SU-DHL-6 (cell line): ENCODE measurements around the gene AIFM2.

ENCODE experiments used
- H2AFZ ChIP-seq: fragments of 200-600 bp; sonication (generic); 2 replicates; pipeline ENCODE4 v1.6.1; 2014; ENCODE audit warnings: low read depth, mild to moderate bottlenecking, moderate library complexity, mixed read lengths, antibody characterized with exemption, low read length; ENCODE audit not compliant: severe bottlenecking
- H3F3A ChIP-seq: fragments of 200-600 bp; shearing (Covaris generic); 2 replicates; pipeline ENCODE4 v1.6.0; 2016; ENCODE audit warnings: antibody characterized with exemption, mild to moderate bottlenecking; ENCODE audit not compliant: insufficient read depth
- H3K27ac ChIP-seq: fragments of 200-600 bp; sonication (generic); 2 replicates; pipeline ENCODE4 v1.5.1; 2016; ENCODE audit warnings: low read depth, mild to moderate bottlenecking, low read length, moderate library complexity, mixed read lengths
- H3K27me3 ChIP-seq: fragments of 200-600 bp; sonication (generic), shearing (Covaris generic); 2 replicates; pipeline ENCODE4 v1.6.0; 2014; ENCODE audit warnings: mild to moderate bottlenecking, low read length
- H3K36me3 ChIP-seq: fragments of 200-600 bp; sonication (generic); 2 replicates; pipeline ENCODE4 v1.6.1; 2014; ENCODE audit warnings: mild to moderate bottlenecking, low read length, mixed read lengths
- H3K4me2 ChIP-seq: fragments of 300-600, 200-600 bp; shearing (Covaris generic), sonication (generic); 2 replicates; pipeline ENCODE4 v1.6.0; 2014; ENCODE audit warnings: low read length, low read depth, mild to moderate bottlenecking; ENCODE audit not compliant: poor library complexity, severe bottlenecking
- H3K4me3 ChIP-seq: fragments of 200-600 bp; sonication (generic); 2 replicates; pipeline ENCODE4 v1.5.1; 2014; ENCODE audit warnings: antibody characterized with exemption, low read length, mild to moderate bottlenecking, mixed read lengths; ENCODE audit not compliant: insufficient read depth, poor library complexity, severe bottlenecking
- H3K79me2 ChIP-seq: fragments of 200-600 bp; sonication (generic); 2 replicates; pipeline ENCODE4 v1.6.1; 2014; ENCODE audit warnings: mild to moderate bottlenecking, low read length, moderate library complexity; ENCODE audit not compliant: insufficient read depth
- H3K9ac ChIP-seq: fragments of 200-600 bp; sonication (generic); 2 replicates; pipeline ENCODE4 v1.7.0; 2014; ENCODE audit warnings: mild to moderate bottlenecking, low read length
- H3K9me2 ChIP-seq: fragments of 200-600 bp; sonication (generic); replicated peaks from 2 replicates; pipeline ENCODE4 v1.6.1; 2014; ENCODE audit warnings: low read length; ENCODE audit not compliant: insufficient read depth
- H3K9me3 ChIP-seq: fragments of 200-600 bp; sonication (generic); 2 replicates; pipeline ENCODE4 v1.6.1; 2014; ENCODE audit warnings: low read length, mixed read lengths; ENCODE audit not compliant: insufficient read depth
- H4K20me1 ChIP-seq: fragments of 200-600 bp; sonication (generic); 2 replicates; pipeline ENCODE4 v1.6.1; 2014; ENCODE audit warnings: low read depth, mild to moderate bottlenecking, antibody characterized with exemption, low read length, moderate library complexity, mixed read lengths
- CTCF ChIP-seq: fragments of 200-600 bp; sonication (generic); IDR thresholded peaks from one replicate; pipeline ENCODE4 v1.5.1; 2017; ENCODE audit warnings: antibody characterized with exemption, mild to moderate bottlenecking, low read length, moderate library complexity; ENCODE audit not compliant: insufficient read depth, poor library complexity, severe bottlenecking
- EZH2phosphoT487 ChIP-seq: fragments of 200-600 bp; sonication (generic), shearing (Covaris generic); conservative IDR thresholded peaks from 2 replicates; pipeline ENCODE4 v1.6.1; 2018; ENCODE audit warnings: mild to moderate bottlenecking, antibody characterized with exemption, low read length, moderate library complexity, mixed read lengths

AIFM2 gene

GRCh38 chr10:70164163-70164562 is 31.5 kb upstream of the AIFM2 start:
- no peak for TF ChIP-seq EZH2phosphoT487
- TF ChIP-seq CTCF = no peak
- no peaks in the 10 kb centered on the region for H3K27me3 ChIP-seq
- no peaks in the 10 kb centered on the region for H3F3A ChIP-seq
- no peak overlapping the region for H3K4me2 ChIP-seq
- peaks cover 96% of the 10 kb centered on the region for H3K79me2 ChIP-seq
- no peak overlapping the region for H3K27ac ChIP-seq
- H3K9me3 ChIP-seq = no peaks in the 10 kb centered on the region
- no peak overlapping the region for H3K9ac ChIP-seq
- H3K4me3 ChIP-seq = no peak overlapping the region
- peaks cover 31% of the 10 kb centered on the region for H3K36me3 ChIP-seq
- no peak overlapping the region for H2AFZ ChIP-seq
- peaks cover 17% of the 10 kb centered on the region; the same call in 1 of the 2 replicates for H4K20me1 ChIP-seq
- H3K9me2 ChIP-seq = no peaks in the 10 kb centered on the region

- no peak for TF ChIP-seq CTCF
- no peak for TF ChIP-seq EZH2phosphoT487
- Histone ChIP-seq H4K20me1 (peaks cover 13% of the 10 kb centered on the region; the same call in 1 of the 2 replicates), H3K9me2 (no peaks in the 10 kb centered on the region), H2AFZ (no peak overlapping the region), H3K9me3 (no peaks in the 10 kb centered on the region), H3K27ac (no peak overlapping the region), H3F3A (no peaks in the 10 kb centered on the region), H3K4me3 (no peak overlapping the region), H3K4me2 (no peak overlapping the region), H3K27me3 (no peaks in the 10 kb centered on the region), H3K36me3 (peaks cover 37% of the 10 kb centered on the region), H3K9ac (no peak overlapping the region), H3K79me2 (peaks cover 89% of the 10 kb centered on the region)
Measured at GRCh38 chr10:70163448-70163847, 30.8 kb upstream of the AIFM2 start.

- Histone ChIP-seq H3K79me2 (peaks cover 88% of the 10 kb centered on the region), H3F3A (no peaks in the 10 kb centered on the region), H3K4me2 (no peak overlapping the region), H4K20me1 (peaks cover 13% of the 10 kb centered on the region; the same call in 1 of the 2 replicates), H3K27ac (no peak overlapping the region), H2AFZ (no peak overlapping the region), H3K9me2 (no peaks in the 10 kb centered on the region), H3K9me3 (no peaks in the 10 kb centered on the region), H3K4me3 (no peak overlapping the region), H3K36me3 (peaks cover 43% of the 10 kb centered on the region), H3K9ac (no peak overlapping the region), H3K27me3 (no peaks in the 10 kb centered on the region)
- TF ChIP-seq CTCF (no peak), EZH2phosphoT487 (no peak)
Measured at GRCh38 chr10:70162892-70163201, 30.2 kb upstream of the AIFM2 start.
